Fibroblast of lung (primary cell): ENCODE data around the gene PI16. TPM values are rescaled to one million over a fixed set of nuclear protein-coding genes. Genes with fewer than 3 reads are reported as not detected.

Source experiments
- DNase-seq, 2 donors: peaks; one replicate each; pipeline versions ENCODE4 v3.0.0 to v3.0.0-alpha.2; 2010; ENCODE audit warnings: low read depth in 2 of 2
- H2AFZ ChIP-seq: 2 replicates; pipeline ENCODE4 v1.5.1; 2012; ENCODE audit warnings: low read length, control low read depth, inconsistent platforms
- H3K27ac ChIP-seq: 2 replicates; pipeline ENCODE4 v1.5.1; 2011; ENCODE audit warnings: low read length, control low read depth; ENCODE audit not compliant: insufficient read depth
- H3K27me3 ChIP-seq: 2 replicates; pipeline ENCODE4 v1.5.1; 2011; ENCODE audit warnings: mild to moderate bottlenecking, low read length; ENCODE audit not compliant: control insufficient read depth, insufficient read depth
- H3K36me3 ChIP-seq: 2 replicates; pipeline ENCODE4 v1.5.1; 2011; ENCODE audit warnings: low read length; ENCODE audit not compliant: control insufficient read depth, insufficient read depth
- H3K4me1 ChIP-seq: 2 replicates; pipeline ENCODE4 v1.5.1; 2011; ENCODE audit warnings: low read length; ENCODE audit not compliant: control insufficient read depth, insufficient read depth; ENCODE audit errors: extremely low read depth
- H3K4me2 ChIP-seq: 2 replicates; pipeline ENCODE4 v1.5.1; 2011; ENCODE audit warnings: low read length, control low read depth; ENCODE audit not compliant: insufficient read depth; ENCODE audit errors: extremely low read depth
- H3K4me3 ChIP-seq, 4 experiments: fragments of 200-600 bp in 1 of 4; sonication (generic) in 1 of 4; replicated peaks in 1 of 4; 2 replicates each; pipeline ENCODE4 v1.5.1; 2011 to 2016; ENCODE audit warnings: low read length in 4 of 4, low read depth in 3 of 4, mild to moderate bottlenecking in 3 of 4, control low read depth in 2 of 4, inconsistent platforms in 1 of 4, mixed read lengths in 1 of 4; ENCODE audit not compliant: insufficient read depth in 1 of 4; ENCODE audit errors: control extremely low read depth in 1 of 4
- H3K79me2 ChIP-seq: 2 replicates; pipeline ENCODE4 v1.5.1; 2012; ENCODE audit warnings: mild to moderate bottlenecking, low read length, inconsistent platforms; ENCODE audit not compliant: control insufficient read depth, insufficient read depth
- H3K9ac ChIP-seq: 2 replicates; pipeline ENCODE4 v1.5.1; 2011; ENCODE audit warnings: mild to moderate bottlenecking, low read length, control low read depth; ENCODE audit not compliant: insufficient read depth
- H3K9me3 ChIP-seq: 2 replicates; pipeline ENCODE4 v1.5.1; 2012; ENCODE audit warnings: low read depth, low read length; ENCODE audit not compliant: control insufficient read depth, insufficient read depth
- H4K20me1 ChIP-seq: 2 replicates; pipeline ENCODE4 v1.5.1; 2011; ENCODE audit warnings: low read length; ENCODE audit not compliant: control insufficient read depth, insufficient read depth; ENCODE audit errors: extremely low read depth
- EZH2 ChIP-seq: IDR thresholded peaks from 2 replicates; pipeline ENCODE4 v1.5.1; 2012; ENCODE audit warnings: low read length, control low read depth, mild to moderate bottlenecking; ENCODE audit errors: missing control alignments
- polyA plus RNA-seq, 2 donors: library from polyadenylated mRNA; depleted of rRNA in 1 of 2; stranded (reverse) in 1 of 2; unstranded in 1 of 2; fragments of >200 nt; gene quantifications; 2 replicates each; pipeline ENCODE4 v1.2.1, GENCODE V29; 2011 to 2012; ENCODE audit warnings: missing spikeins in 1 of 2
- total RNA-seq: library from RNA; depleted of rRNA; stranded (reverse); fragments of >200 nt; gene quantifications from 2 replicates; pipeline ENCODE4 v1.2.1, GENCODE V29; 2014
- TF ChIP-seq, protein P1 (sequence below), 2 donors: IDR thresholded peaks in 1 of 2; conservative IDR thresholded peaks in 1 of 2; 1 replicate in 1 of 2; 2 replicates in 1 of 2; pipeline ENCODE4 v1.5.1; 2011 to 2012; ENCODE audit warnings: low read length in 2 of 2, control low read depth in 1 of 2, inconsistent platforms in 1 of 2, low read depth in 1 of 2, mild to moderate bottlenecking in 1 of 2

Gene PI16
- total and polyA plus RNA-seq, 2 donors (not counting 1 experiment from before 2014, with no cell fraction given), result 0.09 TPM; not detected in 1

GRCh38 chr6:37005827-37006567 lies 51.5 kb downstream of the PI16 start:
- Histone ChIP-seq H3K4me3 (no peak overlapping the region), H3K27ac (no peak overlapping the region), H3K79me2 (no peaks in the 10 kb centered on the region), H3K9ac (no peak overlapping the region), H3K9me3 (no peaks in the 10 kb centered on the region), H2AFZ (no peak overlapping the region), H3K27me3 (peaks cover 7% of the 10 kb centered on the region), H3K4me1 (no peaks in the 10 kb centered on the region), H3K4me2 (no peak overlapping the region), H3K36me3 (no peaks in the 10 kb centered on the region), H4K20me1 (no peaks in the 10 kb centered on the region)
- no peak for DNase-seq
- TF ChIP-seq, protein P1, sequence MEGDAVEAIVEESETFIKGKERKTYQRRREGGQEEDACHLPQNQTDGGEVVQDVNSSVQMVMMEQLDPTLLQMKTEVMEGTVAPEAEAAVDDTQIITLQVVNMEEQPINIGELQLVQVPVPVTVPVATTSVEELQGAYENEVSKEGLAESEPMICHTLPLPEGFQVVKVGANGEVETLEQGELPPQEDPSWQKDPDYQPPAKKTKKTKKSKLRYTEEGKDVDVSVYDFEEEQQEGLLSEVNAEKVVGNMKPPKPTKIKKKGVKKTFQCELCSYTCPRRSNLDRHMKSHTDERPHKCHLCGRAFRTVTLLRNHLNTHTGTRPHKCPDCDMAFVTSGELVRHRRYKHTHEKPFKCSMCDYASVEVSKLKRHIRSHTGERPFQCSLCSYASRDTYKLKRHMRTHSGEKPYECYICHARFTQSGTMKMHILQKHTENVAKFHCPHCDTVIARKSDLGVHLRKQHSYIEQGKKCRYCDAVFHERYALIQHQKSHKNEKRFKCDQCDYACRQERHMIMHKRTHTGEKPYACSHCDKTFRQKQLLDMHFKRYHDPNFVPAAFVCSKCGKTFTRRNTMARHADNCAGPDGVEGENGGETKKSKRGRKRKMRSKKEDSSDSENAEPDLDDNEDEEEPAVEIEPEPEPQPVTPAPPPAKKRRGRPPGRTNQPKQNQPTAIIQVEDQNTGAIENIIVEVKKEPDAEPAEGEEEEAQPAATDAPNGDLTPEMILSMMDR (conservative IDR thresholded peaks at IDR 0.05 in 1 of 2, IDR thresholded peaks at IDR 0.05 in 1 of 2; ENCODE audit: low read depth in 1 of 2, low read length in 2 of 2), result no peak
- no peak for TF ChIP-seq EZH2

DNA sequence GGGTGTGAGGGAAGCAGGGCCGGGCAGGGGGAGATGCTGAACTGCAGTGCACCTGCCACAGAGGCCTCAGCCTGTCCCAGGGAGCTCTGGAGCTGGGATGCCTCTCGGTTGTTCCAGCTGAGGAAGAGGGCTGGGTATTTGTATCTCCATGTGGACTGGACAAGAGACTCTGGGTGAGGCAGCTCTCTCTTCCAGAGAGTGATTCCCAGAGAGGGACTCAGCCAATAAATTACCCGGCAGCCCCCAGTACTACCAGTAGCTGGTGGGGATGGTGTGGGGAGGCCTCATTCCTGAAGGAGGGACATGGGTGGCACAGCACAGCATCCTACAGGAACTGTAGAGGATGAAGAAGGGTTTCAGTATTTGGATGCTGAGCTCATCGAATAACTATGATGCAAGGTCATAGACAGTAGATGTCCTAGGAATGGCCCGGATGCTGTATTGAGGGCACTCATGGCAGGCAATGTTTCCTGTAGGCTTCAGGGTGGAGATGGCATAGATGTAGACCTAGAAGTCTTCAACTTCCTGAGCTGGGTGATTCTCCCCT lies 52.3 kb downstream of the PI16 start:
- H3K4me3 ChIP-seq, result no peak overlapping the region
- DNase-seq, result peak in 1 of 2 donors; percentile 60
- H3K27me3 ChIP-seq, result peaks cover 7% of the 10 kb centered on the region
- no peak for TF ChIP-seq EZH2
- TF ChIP-seq, protein P1 (conservative IDR thresholded peaks at IDR 0.05 in 1 of 2, IDR thresholded peaks at IDR 0.05 in 1 of 2; ENCODE audit: low read depth in 1 of 2, low read length in 2 of 2), result no peak
- H3K79me2 ChIP-seq, result no peaks in the 10 kb centered on the region
- no peak overlapping the region for H3K27ac ChIP-seq
- no peaks in the 10 kb centered on the region for H4K20me1 ChIP-seq
- no peak overlapping the region for H3K4me2 ChIP-seq
- no peak overlapping the region for H3K9ac ChIP-seq
- no peaks in the 10 kb centered on the region for H3K9me3 ChIP-seq
- H2AFZ ChIP-seq, result no peak overlapping the region
- H3K4me1 ChIP-seq, result no peaks in the 10 kb centered on the region
- H3K36me3 ChIP-seq, result no peaks in the 10 kb centered on the region

DNA sequence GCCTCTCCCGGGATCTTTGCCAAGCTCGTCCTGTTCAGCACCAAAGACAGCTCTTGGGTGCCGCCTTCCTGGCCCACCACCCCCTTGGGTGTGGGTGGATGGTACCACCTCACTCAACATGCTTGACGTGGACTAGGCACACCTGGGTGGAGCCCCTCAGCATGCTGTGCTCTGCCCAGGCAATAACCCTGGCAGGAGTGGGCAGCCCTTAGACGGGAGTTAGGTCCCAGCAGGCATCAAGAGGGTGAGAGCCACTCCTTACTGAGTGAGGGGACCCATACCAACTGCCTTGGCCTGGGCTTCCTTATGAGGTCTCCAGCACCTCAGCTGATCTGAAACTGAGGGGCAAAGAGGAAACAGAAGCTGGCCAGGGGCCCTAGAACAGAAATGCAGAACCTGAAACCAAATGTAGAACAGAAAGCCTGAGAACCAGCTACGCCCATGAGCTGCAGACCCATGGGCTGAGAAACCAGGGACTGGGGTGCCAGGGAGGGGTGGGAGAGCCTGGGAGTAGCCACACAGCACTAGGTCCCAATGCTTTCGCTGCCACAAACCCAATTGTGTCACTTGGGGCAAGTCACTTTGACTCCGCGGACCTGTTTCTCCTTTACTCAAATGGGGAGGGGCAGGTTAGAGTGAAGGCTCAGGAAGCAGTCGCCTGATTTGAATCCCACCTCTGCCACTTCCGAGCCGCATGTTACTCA lies 53.0 kb downstream of the PI16 start:
- Histone ChIP-seq H2AFZ (no peak overlapping the region), H3K4me1 (no peaks in the 10 kb centered on the region), H3K4me3 (no peak overlapping the region), H4K20me1 (no peaks in the 10 kb centered on the region), H3K9ac (no peak overlapping the region), H3K9me3 (no peaks in the 10 kb centered on the region), H3K4me2 (no peak overlapping the region), H3K27me3 (peaks cover 3% of the 10 kb centered on the region), H3K36me3 (no peaks in the 10 kb centered on the region), H3K79me2 (no peaks in the 10 kb centered on the region), H3K27ac (no peak overlapping the region)
- DNase-seq, result no peak
- no peak for TF ChIP-seq EZH2
- TF ChIP-seq, protein P1 (conservative IDR thresholded peaks at IDR 0.05 in 1 of 2, IDR thresholded peaks at IDR 0.05 in 1 of 2; ENCODE audit: low read depth in 1 of 2, low read length in 2 of 2), result no peak
